PC-9 (cell line): ENCODE measurements around the gene SIGLEC11.

Source experiments
- CTCF ChIP-seq: fragments of 200-600 bp; sonication (generic); conservative IDR thresholded peaks from 2 replicates; pipeline ENCODE4 v1.6.1; 2017; ENCODE audit warnings: mixed run types, antibody characterized with exemption, mild to moderate bottlenecking, moderate library complexity
- EZH2 ChIP-seq: fragments of 200-600 bp; sonication (generic); IDR thresholded peaks from 2 replicates; pipeline ENCODE4 v1.8.0; 2017; ENCODE audit warnings: antibody characterized with exemption, low read depth

- peak; percentile 99 for TF ChIP-seq CTCF
- no peak for TF ChIP-seq EZH2
Measured at GRCh38 chr19:49937750-49938381, 23.1 kb downstream of the SIGLEC11 start.
